ENCODE results near the gene SNN.

SNN gene

DNA sequence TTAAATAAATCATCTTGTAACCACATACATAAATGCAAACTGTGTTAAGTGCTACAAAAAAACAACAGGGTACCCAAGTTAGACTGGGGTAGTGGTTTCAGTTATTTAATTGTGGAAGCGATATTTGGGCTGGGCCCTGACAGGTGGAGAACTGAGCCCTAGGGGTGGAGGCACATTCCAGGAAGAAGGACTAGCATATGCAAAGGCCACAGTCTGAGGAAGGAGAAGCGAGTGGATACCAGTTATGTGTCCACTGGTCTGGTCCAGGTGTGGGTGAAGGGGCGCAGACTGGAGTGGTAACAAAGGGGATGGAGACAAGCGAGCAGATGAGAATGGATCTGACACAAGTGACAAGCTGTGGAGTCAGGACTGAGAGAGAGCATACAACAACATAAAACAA lies 51.5 kb downstream of the SNN start:
- TF ChIP-seq, protein P1, sequence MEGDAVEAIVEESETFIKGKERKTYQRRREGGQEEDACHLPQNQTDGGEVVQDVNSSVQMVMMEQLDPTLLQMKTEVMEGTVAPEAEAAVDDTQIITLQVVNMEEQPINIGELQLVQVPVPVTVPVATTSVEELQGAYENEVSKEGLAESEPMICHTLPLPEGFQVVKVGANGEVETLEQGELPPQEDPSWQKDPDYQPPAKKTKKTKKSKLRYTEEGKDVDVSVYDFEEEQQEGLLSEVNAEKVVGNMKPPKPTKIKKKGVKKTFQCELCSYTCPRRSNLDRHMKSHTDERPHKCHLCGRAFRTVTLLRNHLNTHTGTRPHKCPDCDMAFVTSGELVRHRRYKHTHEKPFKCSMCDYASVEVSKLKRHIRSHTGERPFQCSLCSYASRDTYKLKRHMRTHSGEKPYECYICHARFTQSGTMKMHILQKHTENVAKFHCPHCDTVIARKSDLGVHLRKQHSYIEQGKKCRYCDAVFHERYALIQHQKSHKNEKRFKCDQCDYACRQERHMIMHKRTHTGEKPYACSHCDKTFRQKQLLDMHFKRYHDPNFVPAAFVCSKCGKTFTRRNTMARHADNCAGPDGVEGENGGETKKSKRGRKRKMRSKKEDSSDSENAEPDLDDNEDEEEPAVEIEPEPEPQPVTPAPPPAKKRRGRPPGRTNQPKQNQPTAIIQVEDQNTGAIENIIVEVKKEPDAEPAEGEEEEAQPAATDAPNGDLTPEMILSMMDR (IDR thresholded peaks at IDR 0.05; ENCODE audit: low read depth, low read length), result no peak
- no peak overlapping the region for H3K4me3 ChIP-seq (ENCODE audit: low read depth, low read length)

DNA sequence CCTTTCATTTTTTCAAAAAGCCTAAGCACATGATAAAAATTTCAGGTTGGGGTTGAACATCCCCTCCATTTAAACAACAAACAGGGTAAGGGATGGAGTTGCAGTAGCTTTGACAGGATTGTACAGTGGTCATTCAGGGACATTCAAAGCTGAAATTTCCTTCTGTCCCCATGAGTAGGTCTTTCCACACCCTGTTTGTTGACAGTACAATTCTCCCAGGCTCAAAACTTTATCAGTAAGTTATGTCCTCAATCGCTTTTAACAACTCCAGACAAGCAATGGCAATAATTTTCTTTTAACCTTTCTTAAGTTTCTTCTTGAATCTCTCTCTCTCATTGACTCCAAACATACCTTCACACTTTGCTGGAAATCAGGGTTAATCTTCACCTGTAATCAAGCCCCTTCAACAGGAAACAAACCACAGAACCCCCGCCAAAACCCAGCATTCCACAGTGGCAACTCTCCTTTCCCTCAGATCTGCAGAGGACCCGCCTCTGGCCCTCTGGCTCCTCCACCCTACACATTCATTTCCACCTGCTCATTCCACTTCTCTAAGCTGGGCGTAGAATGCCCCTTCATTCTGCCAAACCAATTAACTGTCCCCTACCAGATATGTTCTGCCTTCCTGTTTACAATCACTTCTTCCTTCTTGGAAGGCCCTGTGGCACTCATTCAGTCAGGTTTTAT lies 53.7 kb downstream of the SNN start:
- H3K4me3 ChIP-seq (ENCODE audit: low read depth, low read length), result no peak overlapping the region
- TF ChIP-seq, protein P1 (IDR thresholded peaks at IDR 0.05; ENCODE audit: low read depth, low read length), result no peak

- no peak overlapping the region for H3K4me3 ChIP-seq (ENCODE audit: low read depth, low read length)
- TF ChIP-seq, protein P1 (IDR thresholded peaks at IDR 0.05; ENCODE audit: low read depth, low read length), result no peak
Measured at GRCh38 chr16:11722468-11722808, 54.2 kb downstream of the SNN start.

DNA sequence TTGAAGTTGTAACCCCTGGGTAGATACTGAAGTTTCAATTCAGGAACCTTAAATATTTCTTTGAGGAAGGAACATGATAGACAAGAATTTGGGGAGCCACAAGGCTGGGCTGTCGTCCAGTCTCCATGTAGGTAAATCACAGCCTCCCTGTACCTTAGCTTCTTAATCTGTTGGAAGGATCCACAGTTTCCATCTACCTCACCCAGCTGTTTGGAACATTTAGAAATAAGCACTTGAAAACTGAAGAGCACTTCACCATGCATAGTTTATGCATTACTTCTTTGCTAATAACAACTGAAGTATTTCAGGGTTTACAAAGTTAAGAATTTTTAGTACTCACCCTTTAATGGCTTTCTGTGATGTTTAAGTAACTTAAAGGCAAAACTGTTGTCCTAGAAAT lies 57.2 kb downstream of the SNN start:
- no peak overlapping the region for H3K4me3 ChIP-seq (ENCODE audit: low read depth, low read length)

GRCh38 chr16:11726008-11726407 lies 57.8 kb downstream of the SNN start:
- H3K4me3 ChIP-seq (ENCODE audit: low read depth, low read length), result no peak overlapping the region
- TF ChIP-seq, protein P1 (IDR thresholded peaks at IDR 0.05; ENCODE audit: low read depth, low read length), result no peak

More for the DNA sequence above, 57.2 kb downstream of the SNN start:
- TF ChIP-seq, protein P1 (IDR thresholded peaks at IDR 0.05; ENCODE audit: low read depth, low read length), result no peak

DNA sequence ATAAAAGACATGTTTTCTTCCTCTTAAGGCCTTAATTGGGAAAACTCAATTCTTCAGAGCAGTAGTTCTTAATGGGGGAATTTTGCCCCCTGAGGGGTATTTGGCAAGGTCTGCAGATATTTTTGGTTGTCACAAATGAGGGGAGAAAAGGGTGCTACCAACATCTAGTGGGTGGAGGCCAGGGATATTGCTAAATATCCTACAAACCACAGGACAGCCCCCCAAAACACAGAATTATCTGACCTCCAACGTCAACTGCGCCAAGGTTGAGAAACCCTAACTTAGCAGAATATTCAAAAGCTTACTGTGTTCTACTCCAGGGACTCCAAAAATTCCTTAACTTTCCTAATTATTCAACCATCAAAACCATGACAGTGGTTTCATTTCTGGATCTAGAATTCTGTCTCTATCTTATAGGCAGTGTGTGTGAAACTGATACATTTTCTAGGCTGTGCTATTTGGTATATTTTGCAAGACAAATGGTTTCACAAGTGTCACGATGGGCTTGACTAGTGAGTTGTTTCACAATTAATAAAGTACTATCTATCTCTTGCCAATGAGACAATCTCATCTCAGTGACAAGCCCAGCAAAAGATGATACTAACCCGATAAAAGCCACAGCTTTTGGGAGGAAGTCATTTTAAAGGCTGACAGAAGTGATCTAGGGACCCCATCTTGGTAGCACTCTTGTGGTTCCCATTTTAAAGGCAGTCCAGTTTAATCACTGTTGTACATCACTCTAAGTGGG lies 59.7 kb downstream of the SNN start:
- TF ChIP-seq, protein P1 (IDR thresholded peaks at IDR 0.05; ENCODE audit: low read depth, low read length), result no peak
- H3K4me3 ChIP-seq (ENCODE audit: low read depth, low read length), result no peak overlapping the region
